Esophagus muscularis mucosa (tissue), 4 donors: ENCODE data around the gene GNGT1. TPM values are rescaled to one million over a fixed set of nuclear protein-coding genes. Genes with fewer than 3 reads are reported as not detected.

Experiments used
- DNase-seq: peaks from one replicate; pipeline ENCODE4 v3.0.0-alpha.2; 2017; ENCODE audit errors: extremely low spot score
- H3K27ac ChIP-seq, 4 donors: fragments of 200-600 bp; sonication (generic); replicated peaks in 1 of 4; 1 replicate in 3 of 4; 2 replicates in 1 of 4; pipeline ENCODE4 v1.5.1; 2016 to 2019; ENCODE audit warnings: mild to moderate bottlenecking in 1 of 4
- H3K27me3 ChIP-seq, 4 donors: fragments of 200-600 bp; sonication (generic); one replicate each; pipeline versions ENCODE4 v1.5.1 to v1.6.0; 2016 to 2019
- H3K36me3 ChIP-seq, 4 donors: fragments of 200-600 bp; sonication (generic); one replicate each; pipeline ENCODE4 v1.5.1; 2016 to 2019
- H3K4me1 ChIP-seq, 4 donors: fragments of 200-600 bp; sonication (generic); one replicate each; pipeline ENCODE4 v1.5.1; 2016 to 2019
- H3K4me3 ChIP-seq, 4 donors: fragments of 200-600 bp; sonication (generic); 1 replicate in 2 of 4; 2 replicates in 2 of 4; pipeline ENCODE4 v1.5.1; 2016 to 2019; ENCODE audit warnings: mild to moderate bottlenecking in 4 of 4, moderate library complexity in 1 of 4
- H3K9me3 ChIP-seq, 4 donors: fragments of 200-600 bp; sonication (generic); 1 replicate in 3 of 4; 2 replicates in 1 of 4; pipeline ENCODE4 v1.5.1; 2016 to 2019
- CTCF ChIP-seq, 3 experiments: fragments of 200-600 bp in 2 of 3; fragments of 450-650 bp in 1 of 3; sonication (generic) in 2 of 3; IDR thresholded peaks; one replicate each; pipeline ENCODE4 v1.5.1; 2017 to 2019; ENCODE audit warnings: antibody characterized with exemption in 3 of 3, mild to moderate bottlenecking in 2 of 3, moderate library complexity in 1 of 3
- EP300 ChIP-seq: sonication (generic); formaldehyde crosslinking; IDR thresholded peaks from one replicate; pipeline ENCODE4 v1.6.1; 2017; ENCODE audit warnings: antibody characterized with exemption
- POLR2A ChIP-seq: fragments of 450-650 bp; IDR thresholded peaks from one replicate; pipeline ENCODE4 v1.6.1; 2017; ENCODE audit warnings: antibody characterized with exemption, moderate library complexity, mild to moderate bottlenecking, low read depth
- POLR2AphosphoS5 ChIP-seq, 2 donors: sonication (generic); formaldehyde crosslinking; IDR thresholded peaks; one replicate each; pipeline ENCODE4 v1.6.1; 2017; ENCODE audit warnings: antibody characterized with exemption in 2 of 2
- WGBS: methylation state at CpG from one replicate; pipeline ENCODE4 v1.1.5; 2018; 5-methylcytosine and 5-hydroxymethylcytosine counted together
- intact Hi-C: fragments of 100-400 bp; cut with DNase I; formaldehyde crosslinking; loops from one replicate; pipeline ENCODE4 v1.15.1; 2023
- total RNA-seq, 4 donors: library from RNA; depleted of rRNA; stranded (reverse); fragments of >200 nt; gene quantifications; one replicate each; pipeline versions ENCODE4 v1.1.0 to v1.2.1, GENCODE V29; 2016

Gene GNGT1
- total RNA-seq, 4 donors from 2014 or later = not detected

GRCh38 chr7:93927585-93927984 is 21.2 kb downstream of the GNGT1 start:
- WGBS = 71% methylated on average over 3 of the region's 3 CpGs
- Histone ChIP-seq H3K36me3 (peaks cover 0 to 13% (median 6%) of the 10 kb centered on the region in 4 donors), H3K4me3 (no peak overlapping the region), H3K9me3 (no peaks in the 10 kb centered on the region), H3K27me3 (no peaks in the 10 kb centered on the region), H3K4me1 (peaks cover 8 to 40% (median 35%) of the 10 kb centered on the region in 4 donors), H3K27ac (peak overlapping the region; percentile 13 to 68 (median 40))
- DNase-seq = no peak
- no peak for TF ChIP-seq CTCF (IDR thresholded peaks at IDR 0.05)
- intact Hi-C loops = no loop called here

GRCh38 chr7:93931655-93932054 is 25.3 kb downstream of the GNGT1 start:
- TF ChIP-seq POLR2A = no peak
- no peak for TF ChIP-seq EP300
- DNase-seq = no peak
- Histone ChIP-seq H3K27ac (no peak overlapping the region), H3K27me3 (no peaks in the 10 kb centered on the region), H3K36me3 (peaks cover 0 to 5% (median 2%) of the 10 kb centered on the region in 4 donors), H3K9me3 (no peaks in the 10 kb centered on the region), H3K4me1 (peaks cover 8 to 23% (median 14%) of the 10 kb centered on the region in 4 donors), H3K4me3 (no peak overlapping the region)
- 60% methylated on average over 3 of the region's 3 CpGs for WGBS
- intact Hi-C loops = no loop called here

- Histone ChIP-seq H3K4me1 (peaks cover 0 to 8% (median 0%) of the 10 kb centered on the region in 4 donors), H3K4me3 (no peak overlapping the region), H3K27ac (no peak overlapping the region), H3K9me3 (no peaks in the 10 kb centered on the region), H3K36me3 (no peaks in the 10 kb centered on the region), H3K27me3 (no peaks in the 10 kb centered on the region)
- TF ChIP-seq POLR2AphosphoS5 (IDR thresholded peaks at IDR 0.05) (no peak), POLR2A (no peak), CTCF (IDR thresholded peaks at IDR 0.05) (no peak), EP300 (no peak)
- 94% methylated on average over 3 of the region's 3 CpGs for WGBS
- intact Hi-C loops = no loop called here
- no peak for DNase-seq
These were observed 26.8 kb downstream of the GNGT1 start for GRCh38 chr7:93933156-93933555.

- WGBS = 72% methylated on average over 2 of the region's 2 CpGs
- peaks cover 0 to 8% (median 0%) of the 10 kb centered on the region in 4 donors for H3K4me1 ChIP-seq
- TF ChIP-seq POLR2A = no peak
- TF ChIP-seq POLR2AphosphoS5 (IDR thresholded peaks at IDR 0.05) = no peak
- TF ChIP-seq CTCF (IDR thresholded peaks at IDR 0.05) = no peak
- no peak for TF ChIP-seq EP300
These were observed 28.7 kb downstream of the GNGT1 start for GRCh38 chr7:93935102-93935501.

GRCh38 chr7:93937818-93938217 is 31.5 kb downstream of the GNGT1 start:
- H3K27me3 ChIP-seq = no peaks in the 10 kb centered on the region
- intact Hi-C loops = no loop called here
- H3K4me1 ChIP-seq = peaks cover 0 to 8% (median 0%) of the 10 kb centered on the region in 4 donors
- no peaks in the 10 kb centered on the region for H3K36me3 ChIP-seq
- DNase-seq = no peak
- TF ChIP-seq POLR2AphosphoS5 (IDR thresholded peaks at IDR 0.05) (no peak), EP300 (no peak), CTCF (IDR thresholded peaks at IDR 0.05) (no peak), POLR2A (no peak)
- no peak overlapping the region for H3K27ac ChIP-seq
- no peaks in the 10 kb centered on the region for H3K9me3 ChIP-seq
- no peak overlapping the region for H3K4me3 ChIP-seq
- WGBS = 92% methylated on average over 1 of the region's 1 CpG

More at GRCh38 chr7:93935102-93935501, 28.7 kb downstream of the GNGT1 start:
- no peak for DNase-seq
- no peaks in the 10 kb centered on the region for H3K27me3 ChIP-seq
- H3K4me3 ChIP-seq = no peak overlapping the region
- intact Hi-C loops = no loop called here
- H3K27ac ChIP-seq = no peak overlapping the region
- no peaks in the 10 kb centered on the region for H3K9me3 ChIP-seq
- H3K36me3 ChIP-seq = no peaks in the 10 kb centered on the region
